HG03575 (cell line): ENCODE results near the gene PEX7.
"Not testable (repeated sequence)": the region's sequence is repeated elsewhere in the genome, so short reads cannot be mapped to it uniquely, and the experiment has no call there.

Experiments
- ATAC-seq: cut with Tn5 transposase; IDR thresholded peaks from one replicate; pipeline ENCODE4 v1.9.1; 2021; ENCODE audit not compliant: unreplicated experiment, insufficient number of reproducible peaks, low FRiP score; ENCODE audit errors: extremely low read depth

Gene PEX7

GRCh38 chr6:136822046-136822375 lies 381 bp upstream of the PEX7 start:
- ATAC-seq: no peak

- ATAC-seq: no peak
Observed at GRCh38 chr6:136823128-136823660, 802 bp downstream of the PEX7 start.

- no peak for ATAC-seq
Observed at GRCh38 chr6:136826216-136826615, 3.8 kb downstream of the PEX7 start.

GRCh38 chr6:136831873-136832562 lies 9.6 kb downstream of the PEX7 start:
- ATAC-seq: no peak

- no peak for ATAC-seq
Observed at GRCh38 chr6:136840276-136841001, 18.0 kb downstream of the PEX7 start.

- ATAC-seq: no peak
Observed at GRCh38 chr6:136843210-136843609, 20.8 kb downstream of the PEX7 start.

- ATAC-seq: no peak
Observed at GRCh38 chr6:136846046-136846445, 23.7 kb downstream of the PEX7 start.

GRCh38 chr6:136846477-136846876 lies 24.1 kb downstream of the PEX7 start:
- not testable (repeated sequence) for ATAC-seq

GRCh38 chr6:136849979-136850563 lies 27.7 kb downstream of the PEX7 start:
- not testable (repeated sequence) for ATAC-seq

GRCh38 chr6:136859430-136859829 lies 37.0 kb downstream of the PEX7 start:
- ATAC-seq: no peak

GRCh38 chr6:136860043-136860442 lies 37.7 kb downstream of the PEX7 start:
- no peak for ATAC-seq

- ATAC-seq: no peak
Observed at GRCh38 chr6:136862662-136863061, 40.3 kb downstream of the PEX7 start.

GRCh38 chr6:136863752-136864151 lies 41.4 kb downstream of the PEX7 start:
- ATAC-seq: no peak

- no peak for ATAC-seq
Observed at GRCh38 chr6:136864676-136865075, 42.3 kb downstream of the PEX7 start.

- ATAC-seq: no peak
Observed at GRCh38 chr6:136866872-136867416, 44.6 kb downstream of the PEX7 start.

GRCh38 chr6:136869451-136869850 lies 47.1 kb downstream of the PEX7 start:
- no peak for ATAC-seq

GRCh38 chr6:136873748-136874147 lies 51.4 kb downstream of the PEX7 start:
- no peak for ATAC-seq

GRCh38 chr6:136876469-136876868 lies 54.1 kb downstream of the PEX7 start:
- not testable (repeated sequence) for ATAC-seq

- no peak for ATAC-seq
Observed at GRCh38 chr6:136880748-136881460, 58.5 kb downstream of the PEX7 start.
